NCI-H1417 (cell line): ENCODE data around the gene TLE6.
"Not testable (repeated sequence)": the region's sequence is repeated elsewhere in the genome, so short reads cannot be mapped to it uniquely, and the experiment has no call there.

Experiments used
- DNase-seq, 3 experiments: peaks; one replicate each; lab custom pipeline; 2025; lab: John Stamatoyannopoulos, UW

The TLE6 gene

DNA sequence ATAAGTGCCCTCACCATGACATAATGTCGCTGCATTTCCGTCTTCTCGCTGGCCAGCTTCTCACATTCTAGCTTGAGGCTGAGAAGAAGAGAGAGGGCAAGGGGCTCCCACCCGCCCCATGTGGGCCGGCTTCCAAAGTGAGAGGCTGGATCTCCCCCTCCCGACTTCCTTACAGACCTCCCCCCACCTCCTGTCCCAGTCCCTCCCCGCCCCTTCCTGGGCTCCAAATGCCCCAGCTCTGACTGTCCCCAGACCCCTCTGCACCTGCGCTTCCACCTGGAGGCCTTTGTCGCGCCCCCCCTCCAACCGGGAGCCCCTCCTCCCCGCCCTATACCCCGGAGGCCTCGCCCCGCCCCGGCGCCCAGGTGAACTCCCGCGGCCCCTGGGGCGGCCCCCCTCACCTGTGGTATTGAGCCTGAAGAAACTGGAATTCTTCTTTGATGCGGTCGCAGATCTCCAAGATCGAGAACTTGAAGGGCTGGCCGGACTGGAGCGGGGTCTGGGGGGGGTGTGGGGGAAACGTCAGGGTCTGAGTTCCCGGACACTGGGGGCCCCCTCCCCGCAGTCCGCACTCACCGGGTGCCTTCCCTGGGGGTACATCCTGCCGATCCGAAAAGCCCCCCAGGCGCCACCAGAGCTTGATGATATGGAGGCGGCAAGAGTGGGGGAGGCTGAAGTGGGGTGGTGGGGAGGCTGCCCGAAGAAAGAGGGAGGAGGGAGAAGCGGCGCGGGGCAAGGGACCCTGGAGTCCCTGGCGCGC, 51.1 kb downstream of the TLE6 start:
- DNase-seq, result peak in 2 of 3 experiments; percentile 70 to 78

DNA sequence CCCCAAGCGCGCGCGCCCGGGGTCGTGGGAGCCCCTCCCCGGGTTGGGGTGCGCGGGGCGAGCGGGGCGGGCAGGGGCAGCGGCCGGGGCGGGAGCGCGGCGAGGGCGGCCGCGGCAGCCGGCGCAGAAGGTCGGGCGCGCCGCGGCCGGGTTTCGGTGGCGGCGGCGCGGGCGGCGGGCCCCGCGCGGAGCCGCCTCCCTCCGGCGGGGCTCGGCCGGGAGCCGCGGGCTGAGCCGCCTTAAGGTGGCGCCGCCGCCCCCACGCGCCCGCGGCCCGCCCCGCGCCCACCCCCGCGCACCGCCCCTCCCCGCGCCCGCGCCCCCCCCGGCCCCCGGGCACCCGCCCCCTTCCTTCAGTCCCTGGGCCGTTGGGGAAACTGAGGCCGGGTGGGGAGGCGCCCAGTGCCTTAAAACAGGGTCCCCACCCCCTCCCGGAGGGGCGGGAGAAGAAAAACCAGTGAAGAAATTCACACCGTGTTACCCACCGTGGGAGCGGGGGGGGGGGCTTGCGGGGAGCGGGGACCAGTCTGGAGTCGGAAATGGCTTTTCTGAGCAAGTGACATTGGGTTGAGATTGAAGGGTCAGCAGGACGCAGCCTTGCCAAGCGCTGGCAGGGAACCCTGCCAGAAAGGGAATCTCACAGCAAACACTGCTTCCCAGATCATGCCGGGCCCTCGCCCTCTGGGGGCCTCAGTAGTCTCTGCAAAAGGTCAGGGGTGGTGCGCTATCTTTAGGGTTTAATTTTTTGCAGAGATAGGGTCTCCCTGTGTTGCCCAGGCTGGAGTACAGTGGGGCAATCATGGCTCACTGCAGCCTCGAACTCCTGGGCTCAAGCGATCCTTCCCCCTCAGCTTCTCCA, 51.9 kb downstream of the TLE6 start, which contains the start of gene TLE2:
Gene TLE2 (minus strand): TSS at position 216 of the 859 bp plus-strand sequence. CDS start 376 bp downstream, outside the sequence.
- peak in 2 of 3 experiments; percentile 36 to 54 for DNase-seq

DNA sequence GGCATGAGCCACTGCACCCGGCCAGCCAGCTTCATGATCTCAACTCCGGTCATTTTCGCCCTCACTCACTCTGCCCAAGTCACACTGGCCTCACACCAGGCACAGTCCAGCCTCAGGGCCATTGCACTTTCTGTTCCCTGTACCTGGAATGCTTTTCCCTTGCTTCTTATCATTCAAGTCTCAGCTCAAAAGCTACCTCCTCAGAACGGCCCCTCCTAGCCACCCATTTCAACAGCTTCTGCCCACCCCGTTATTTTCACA, 54.2 kb downstream of the TLE6 start:
- no peak for DNase-seq

GRCh38 chr19:3033595-3034405, 56.4 kb downstream of the TLE6 start:
- no peak for DNase-seq

DNA sequence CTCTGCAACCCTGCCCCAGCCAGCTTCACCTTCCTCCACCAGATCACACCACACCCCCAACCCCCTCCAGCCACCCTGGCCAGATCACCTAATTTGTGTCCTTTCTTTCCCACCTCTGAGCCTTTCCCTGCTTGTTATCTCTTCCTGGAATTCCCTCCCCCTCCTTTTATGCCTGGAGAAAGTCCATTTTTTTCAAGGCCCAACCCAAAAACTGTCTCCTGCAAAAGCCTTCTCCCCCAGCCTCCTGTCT, 57.0 kb downstream of the TLE6 start:
- no peak for DNase-seq

DNA sequence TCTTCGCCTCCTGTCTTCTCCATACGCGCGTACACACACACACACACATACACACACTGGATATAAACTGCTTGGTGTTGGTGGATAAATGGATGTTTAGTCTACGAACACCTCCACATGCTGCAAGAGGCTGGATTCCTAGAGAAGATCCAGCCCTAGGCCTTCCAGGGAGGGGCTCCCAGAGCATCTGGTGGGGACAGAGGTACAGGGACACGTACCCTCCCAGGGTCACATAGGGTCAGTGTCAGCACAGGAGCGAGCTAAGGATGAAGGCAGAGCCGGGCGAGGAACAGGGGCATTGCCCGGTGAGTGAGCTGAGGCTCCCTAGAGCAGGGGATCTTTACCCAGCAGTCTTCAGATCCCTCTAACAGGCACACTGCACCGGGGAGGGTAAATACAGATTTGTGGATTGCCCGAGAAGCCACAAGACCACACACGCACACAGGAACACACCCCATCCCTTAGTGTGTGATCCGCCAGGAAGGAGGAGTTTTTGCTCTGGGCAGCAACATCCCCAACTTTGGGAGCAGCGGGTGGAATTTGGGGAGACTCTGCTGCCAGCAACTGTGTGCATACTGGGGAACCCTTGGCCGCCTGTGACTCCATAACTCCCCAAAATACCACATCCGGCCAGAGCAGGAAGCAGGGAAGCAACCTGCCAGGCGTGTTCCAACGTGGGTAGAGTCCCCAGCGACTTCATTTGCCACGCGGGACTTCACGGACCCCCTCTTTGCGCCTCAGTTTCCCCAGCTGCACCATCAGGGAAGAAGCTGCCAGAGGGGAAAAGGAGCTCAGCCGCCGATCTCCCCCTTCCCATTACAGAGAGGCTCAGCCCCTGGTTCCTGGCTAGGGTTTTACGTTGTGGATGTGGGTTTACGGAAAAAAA, 57.5 kb downstream of the TLE6 start:
- peak in 2 of 3 experiments; percentile 65 to 66 for DNase-seq

GRCh38 chr19:3035542-3036118, 58.3 kb downstream of the TLE6 start:
- DNase-seq, result peak; percentile 99 to 100 (median 99)

GRCh38 chr19:3036119-3036976, 59.0 kb downstream of the TLE6 start:
- DNase-seq, result peak; percentile 94 to 98 (median 97)

- not testable (repeated sequence) for DNase-seq
Measured at GRCh38 chr19:3036977-3037544, 59.7 kb downstream of the TLE6 start.

GRCh38 chr19:3038214-3038613, 60.9 kb downstream of the TLE6 start:
- DNase-seq, result no peak

DNA sequence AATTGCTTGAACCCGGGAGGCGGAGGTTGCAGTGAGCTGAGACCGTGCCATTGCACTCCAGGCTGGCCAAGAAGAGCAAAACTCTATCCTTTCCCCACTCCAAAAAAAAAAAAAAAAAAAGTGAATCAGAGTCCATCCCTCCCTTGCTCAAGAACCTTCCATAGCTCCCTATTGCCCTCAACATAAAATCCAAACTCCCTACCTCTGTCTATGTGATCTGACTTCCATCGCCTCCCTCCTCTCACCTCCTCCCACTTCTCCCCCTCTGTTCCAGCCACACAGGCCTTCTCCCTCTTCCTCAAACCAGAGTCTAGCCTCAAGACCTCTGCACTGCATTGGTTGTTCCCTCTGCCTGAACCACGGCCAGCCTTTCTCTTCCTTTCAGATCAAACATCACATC, 61.8 kb downstream of the TLE6 start:
- no peak for DNase-seq

- peak in 1 of 3 experiments; percentile 28 for DNase-seq
Measured at GRCh38 chr19:3039641-3040077, 62.3 kb downstream of the TLE6 start.

GRCh38 chr19:3041327-3041726, 64.0 kb downstream of the TLE6 start:
- DNase-seq, result no peak

- DNase-seq, result peak in 2 of 3 experiments; percentile 74 to 85
Measured at GRCh38 chr19:3041761-3042620, 64.6 kb downstream of the TLE6 start.

DNA sequence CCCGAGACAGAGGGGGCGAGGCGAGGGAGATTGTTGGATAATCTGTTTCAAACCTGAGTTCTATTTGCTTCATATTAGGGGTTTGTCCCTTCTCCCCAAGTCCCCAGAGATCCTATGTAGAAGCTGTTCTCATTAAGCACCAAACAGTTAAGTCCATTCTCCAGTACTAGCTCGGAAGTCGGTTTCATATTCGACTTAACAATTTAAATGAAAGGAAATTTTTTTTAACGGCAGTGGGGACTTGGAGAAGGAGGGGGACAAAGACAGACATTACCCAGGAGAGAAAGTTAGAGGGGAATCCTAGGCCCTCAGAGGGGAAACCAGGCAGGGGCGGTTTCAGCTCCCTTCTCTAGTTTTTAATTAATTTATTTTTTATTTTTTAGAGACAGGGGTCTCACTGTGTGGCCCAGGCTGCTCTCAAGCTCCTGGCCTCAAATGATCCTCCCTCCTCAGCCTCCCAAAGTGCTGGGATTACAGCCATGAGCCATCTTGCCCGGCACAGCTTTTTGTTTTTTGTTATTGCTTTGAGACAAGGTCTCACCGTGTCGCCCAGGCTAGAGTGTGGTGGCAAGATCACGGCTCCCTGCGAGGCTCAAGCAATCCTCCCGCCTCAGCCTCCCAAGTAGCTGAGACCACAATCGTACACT, 65.4 kb downstream of the TLE6 start:
- peak in 1 of 3 experiments; percentile 63 for DNase-seq
